Measurements from ENCODE around the gene TFR2.

Gene TFR2

GRCh38 chr7:100640517-100641440, 573 bp downstream of the TFR2 start:
- no peak overlapping the region for H3K4me3 ChIP-seq (ENCODE audit: low read depth, low read length)
- TF ChIP-seq CTCF (IDR thresholded peaks at IDR 0.05; ENCODE audit: borderline replicate concordance, insufficient read depth, low read depth, low read length): no peak

GRCh38 chr7:100639995-100640516, 1.3 kb downstream of the TFR2 start:
- TF ChIP-seq CTCF (IDR thresholded peaks at IDR 0.05; ENCODE audit: borderline replicate concordance, insufficient read depth, low read depth, low read length): no peak

GRCh38 chr7:100632951-100633717, 8.2 kb downstream of the TFR2 start:
- peak; percentile 43 for TF ChIP-seq CTCF (IDR thresholded peaks at IDR 0.05; ENCODE audit: borderline replicate concordance, insufficient read depth, low read depth, low read length)
- peak overlapping the region; percentile 45 for H3K4me3 ChIP-seq (ENCODE audit: low read depth, low read length)

More at GRCh38 chr7:100639995-100640516, 1.3 kb downstream of the TFR2 start:
- no peak overlapping the region for H3K4me3 ChIP-seq (ENCODE audit: low read depth, low read length)

GRCh38 chr7:100630066-100630465, 11.3 kb downstream of the TFR2 start:
- no peak overlapping the region for H3K4me3 ChIP-seq (ENCODE audit: low read depth, low read length)
- TF ChIP-seq CTCF (IDR thresholded peaks at IDR 0.05; ENCODE audit: borderline replicate concordance, insufficient read depth, low read depth, low read length): no peak

- no peak overlapping the region for H3K4me3 ChIP-seq (ENCODE audit: low read depth, low read length)
- peak; percentile 61 for TF ChIP-seq CTCF (IDR thresholded peaks at IDR 0.05; ENCODE audit: borderline replicate concordance, insufficient read depth, low read depth, low read length)
These were observed 12.1 kb downstream of the TFR2 start for GRCh38 chr7:100629117-100629716.

- no peak overlapping the region for H3K4me3 ChIP-seq (ENCODE audit: low read depth, low read length)
- TF ChIP-seq CTCF (IDR thresholded peaks at IDR 0.05; ENCODE audit: borderline replicate concordance, insufficient read depth, low read depth, low read length): no peak
These were observed 14.2 kb downstream of the TFR2 start for GRCh38 chr7:100627238-100627549.
